NCI-H2081 (cell line): ENCODE measurements around the gene AP2A1.
A peak's percentile ranks its signal among the peaks of the same experiment; 100 is the strongest.
"Not testable (repeated sequence)": the region's sequence is repeated elsewhere in the genome, so short reads cannot be mapped to it uniquely, and the experiment has no call there.

Experiments
- DNase-seq, 2 experiments: peaks; one replicate each; lab custom pipeline; 2025; lab: John Stamatoyannopoulos, UW

Gene AP2A1

DNA sequence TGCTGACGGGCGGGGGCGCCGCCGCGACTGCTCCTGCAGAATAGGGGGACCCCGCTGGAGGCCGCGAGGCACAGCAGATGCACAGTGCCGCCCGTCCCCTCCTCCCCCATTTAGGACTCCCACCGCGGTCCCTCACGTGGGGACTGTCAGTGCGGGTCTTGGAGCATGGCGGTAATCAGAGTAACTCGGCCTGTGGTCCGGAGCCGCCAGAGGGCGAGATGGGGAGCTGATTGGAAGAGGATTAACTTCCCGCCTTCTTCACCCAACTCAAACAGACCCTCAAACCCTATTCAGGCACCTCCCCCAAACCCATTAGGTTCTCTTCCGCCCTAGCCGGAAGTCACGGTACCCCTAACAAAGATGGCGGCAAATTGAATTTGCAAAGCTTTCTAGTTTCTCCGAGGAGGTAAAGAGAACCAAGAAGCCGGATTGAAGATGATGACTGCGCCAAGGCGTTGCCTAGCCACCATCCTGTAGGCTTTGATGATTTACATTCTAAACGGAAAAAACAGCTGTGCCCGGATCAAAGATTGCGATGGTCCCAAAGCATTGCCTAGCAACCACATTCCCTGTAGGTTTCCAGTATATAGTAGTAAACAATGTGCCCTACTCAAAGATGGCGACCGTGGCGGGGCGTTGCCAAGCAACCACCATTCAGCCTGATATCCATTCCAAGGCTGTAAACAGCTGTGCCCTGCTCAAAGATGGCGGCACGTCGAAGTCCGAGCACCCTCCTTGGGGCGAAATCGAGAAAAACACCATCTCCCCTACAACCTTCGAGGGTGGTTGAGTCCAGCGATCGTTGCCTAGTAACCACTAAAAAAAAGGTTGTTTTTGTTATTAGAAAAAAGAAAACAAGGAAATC, 46.4 kb downstream of the AP2A1 start, which contains the start of gene FUZ:
Gene FUZ, minus strand, starts transcription at position 296 of the 865 bp plus-strand sequence. Its CDS starts 186 bp downstream, at position 110.
- DNase-seq: peak; percentile 96 to 99

- no peak for DNase-seq
Observed at GRCh38 chr19:49814010-49814409, 47.2 kb downstream of the AP2A1 start.

DNA sequence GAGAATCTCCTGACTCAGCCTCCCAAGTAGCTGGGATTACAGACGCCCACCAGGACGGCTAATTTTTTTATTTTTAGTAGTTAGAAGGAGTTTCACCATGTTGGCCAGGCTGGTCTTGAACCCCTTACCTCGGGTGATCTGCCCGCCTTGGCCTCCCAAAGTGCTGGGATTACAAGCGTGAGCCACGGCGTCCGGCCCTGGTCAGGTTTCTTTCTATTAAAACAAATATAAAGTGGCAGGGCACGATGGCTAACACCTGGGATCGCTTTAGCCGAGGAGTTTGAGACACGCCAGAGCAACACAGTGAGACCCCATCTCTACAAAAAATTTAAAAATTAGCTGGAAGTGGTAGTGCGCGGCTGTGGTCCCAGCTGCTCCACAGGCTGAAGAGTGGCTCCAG, 49.8 kb downstream of the AP2A1 start:
- DNase-seq: no peak

- DNase-seq: peak; percentile 81 to 84
Observed at GRCh38 chr19:49817964-49818648, 51.3 kb downstream of the AP2A1 start, which contains the start of gene MED25. Gene MED25, plus strand, starts transcription at chr19:49818289. Its CDS starts 53 bp downstream, at chr19:49818342.

DNA sequence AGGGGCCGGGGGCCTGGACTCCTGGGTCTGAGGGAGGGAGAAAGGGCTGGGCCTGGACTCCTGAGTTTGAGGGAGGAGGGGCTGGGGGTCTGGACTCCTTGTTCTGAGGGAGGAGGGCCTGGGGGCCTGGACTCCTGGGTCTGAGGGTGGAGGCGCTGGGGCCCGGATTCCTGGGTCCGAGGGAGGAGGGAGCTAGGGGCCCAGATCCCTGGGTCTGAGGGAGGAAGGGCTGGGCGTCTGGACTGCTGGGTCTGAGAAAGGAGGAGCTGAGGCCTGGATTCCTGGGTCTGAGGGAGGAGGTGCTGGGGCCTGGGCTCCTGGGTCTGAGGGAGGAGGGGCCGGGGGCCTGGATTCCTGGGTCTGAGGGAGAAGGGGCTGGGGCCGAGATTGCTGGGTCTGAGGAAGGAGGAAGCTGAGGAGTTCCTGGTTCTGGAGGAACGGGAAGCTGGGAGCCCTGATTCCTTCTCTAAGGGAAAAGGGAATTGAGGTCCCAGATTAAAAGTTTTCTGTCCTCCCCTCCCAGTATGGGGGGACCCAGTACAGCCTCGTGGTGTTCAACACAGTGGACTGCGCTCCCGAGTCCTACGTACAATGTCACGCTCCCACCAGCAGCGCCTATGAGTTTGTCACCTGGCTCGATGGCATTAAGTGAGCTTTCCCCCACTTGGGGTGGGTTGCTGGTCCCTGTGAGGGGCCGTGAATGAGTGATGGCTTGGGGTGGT, 52.0 kb downstream of the AP2A1 start:
- DNase-seq: no peak

DNA sequence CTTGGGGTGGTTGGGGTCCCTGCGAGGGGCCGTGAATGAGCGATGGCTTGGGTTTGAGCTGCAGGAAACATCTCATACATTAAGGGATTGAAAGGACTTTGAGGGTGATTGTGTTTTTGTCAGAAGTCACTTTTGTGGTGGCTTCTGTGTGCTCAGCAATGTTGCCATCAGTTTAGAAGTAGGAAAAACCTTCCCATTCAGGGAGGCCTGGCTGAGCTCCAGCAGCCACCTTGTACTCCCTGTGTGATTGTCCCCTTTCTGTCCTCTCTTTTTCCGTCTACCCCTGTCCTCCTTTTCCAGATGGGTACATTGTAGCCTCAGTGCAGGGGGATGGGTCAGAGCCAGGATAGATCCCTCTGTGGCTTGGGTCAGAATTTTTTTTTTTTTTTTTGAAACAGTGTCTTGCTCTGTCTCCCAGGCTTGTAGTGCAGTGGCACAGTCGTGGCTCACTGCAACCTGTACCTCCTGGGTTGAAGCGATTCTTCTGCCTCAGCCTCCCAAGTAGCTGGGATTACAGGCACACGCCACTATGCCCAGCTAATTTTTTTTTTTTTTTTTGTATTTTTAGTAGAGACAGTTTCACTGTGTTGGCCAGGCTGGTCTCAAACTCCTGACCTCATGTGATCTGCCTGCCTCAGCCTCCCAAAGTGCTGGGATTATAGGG, 52.8 kb downstream of the AP2A1 start:
- not testable (repeated sequence) for DNase-seq

DNA sequence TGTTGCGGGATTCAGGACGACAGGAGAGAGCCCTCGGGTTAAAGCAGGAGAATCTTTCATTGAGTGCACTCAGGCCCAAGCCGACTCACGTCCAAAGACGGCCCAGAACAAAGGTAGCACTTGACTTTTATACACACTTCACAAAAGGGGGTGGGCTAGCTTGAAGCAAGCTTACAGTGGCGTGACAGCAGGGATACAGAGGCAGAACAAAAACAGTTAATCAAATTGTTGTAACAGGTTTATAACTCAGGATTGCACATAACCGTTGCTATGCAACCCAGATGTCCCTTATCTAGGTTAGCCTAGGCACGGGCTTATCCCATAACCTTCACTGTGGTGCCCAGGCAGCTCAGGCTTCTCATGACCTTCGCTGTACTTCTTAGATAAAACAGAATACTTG, 53.3 kb downstream of the AP2A1 start:
- no peak for DNase-seq

DNA sequence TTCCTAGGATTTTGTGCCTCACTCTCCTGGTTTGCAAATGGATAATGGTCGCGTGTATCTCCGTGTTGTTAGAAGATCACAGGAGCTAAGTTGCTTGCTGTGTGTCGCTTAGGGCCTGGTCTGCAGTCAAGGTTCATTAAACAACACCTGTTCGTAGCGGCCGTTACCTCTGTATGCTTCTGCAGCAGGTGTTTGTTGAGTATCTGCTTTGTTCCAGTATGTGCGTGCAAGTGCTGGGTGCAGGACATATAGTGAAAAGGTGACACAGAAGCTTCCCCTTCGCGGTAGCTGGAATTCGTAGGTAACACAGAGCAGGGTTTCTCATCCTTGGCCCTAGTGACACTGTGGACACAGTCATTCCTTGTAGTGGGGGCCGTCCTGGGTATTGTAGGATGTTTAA, 56.7 kb downstream of the AP2A1 start:
- peak; percentile 23 to 83 for DNase-seq

DNA sequence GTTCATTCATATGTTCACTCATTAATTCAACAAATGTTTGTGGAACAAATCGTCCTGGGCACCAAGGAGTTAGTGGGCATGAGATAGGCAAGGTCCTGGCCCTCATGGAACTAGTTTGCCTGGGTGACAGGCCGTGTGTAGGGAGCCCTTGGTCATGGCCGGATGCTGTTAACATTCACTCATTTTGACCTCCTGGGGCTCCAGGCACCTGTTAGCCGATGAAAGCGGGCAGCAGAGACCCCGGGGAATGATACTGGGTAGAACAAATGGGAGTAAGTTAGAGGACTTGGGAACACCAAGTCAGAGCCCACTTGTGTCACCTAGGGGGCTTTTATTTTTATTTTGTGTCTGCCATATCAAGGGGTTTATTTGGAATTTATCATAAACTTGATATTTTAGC, 57.9 kb downstream of the AP2A1 start:
- DNase-seq: no peak

GRCh38 chr19:49827034-49827433, 60.2 kb downstream of the AP2A1 start:
- no peak for DNase-seq

DNA sequence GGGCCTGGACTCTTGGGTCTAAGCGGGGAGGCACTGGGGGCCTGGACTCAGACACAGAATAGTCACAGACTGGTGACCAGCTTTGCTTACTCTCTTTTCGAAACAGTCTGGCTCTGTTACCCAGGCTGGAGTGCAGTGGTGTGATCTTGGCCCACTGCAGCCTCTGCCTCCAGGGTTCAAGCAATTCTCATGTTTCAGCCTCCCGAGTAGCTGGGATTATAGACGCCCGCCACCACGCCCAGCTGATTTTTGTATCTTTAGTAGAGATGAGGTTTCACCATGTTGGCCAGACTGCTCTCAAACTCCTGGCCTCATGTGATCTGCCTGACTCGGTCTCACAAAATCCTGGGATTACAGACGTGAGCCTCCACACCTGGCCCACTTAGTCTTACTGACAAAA, 62.4 kb downstream of the AP2A1 start:
- no peak for DNase-seq

- DNase-seq: no peak
Observed at GRCh38 chr19:49829721-49830120, 62.9 kb downstream of the AP2A1 start.

DNA sequence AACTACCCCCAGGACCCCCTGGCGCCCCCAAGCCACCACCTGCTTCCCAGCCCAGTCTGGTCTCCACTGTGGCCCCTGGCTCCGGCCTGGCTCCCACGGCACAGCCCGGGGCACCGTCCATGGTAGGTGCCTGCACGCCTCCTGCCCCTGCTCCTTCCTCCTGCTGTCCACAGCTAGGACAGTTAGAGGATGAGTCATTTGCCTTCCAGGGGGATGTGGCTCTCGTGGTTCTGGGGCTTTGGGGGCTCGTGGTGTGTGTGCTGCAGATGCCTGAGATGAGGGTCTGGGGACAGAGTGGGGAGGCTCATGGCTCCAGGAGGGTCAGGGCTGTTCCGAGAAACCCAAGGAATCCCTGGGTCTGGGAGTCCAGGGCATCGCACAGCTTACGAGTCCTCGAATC, 64.0 kb downstream of the AP2A1 start:
- no peak for DNase-seq

DNA sequence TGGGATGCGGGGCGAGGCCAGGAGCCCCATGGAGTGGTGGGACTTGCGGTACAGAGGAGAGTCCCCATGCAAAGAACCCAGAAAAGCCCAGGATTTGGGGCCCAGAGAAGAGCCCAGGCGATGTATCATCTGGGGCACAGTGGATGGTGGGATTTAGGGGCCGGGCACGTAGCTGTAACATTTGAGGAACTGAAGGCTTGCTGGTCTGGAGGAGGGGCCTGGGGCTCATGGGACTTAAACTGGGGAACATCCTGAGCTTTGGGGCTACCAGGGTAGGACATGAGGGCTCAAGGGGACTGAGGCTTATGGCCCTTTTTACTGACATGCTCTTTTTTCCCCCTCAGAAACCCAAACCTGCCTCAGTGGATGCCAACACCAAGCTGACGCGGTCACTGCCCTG, 64.8 kb downstream of the AP2A1 start:
- no peak for DNase-seq

GRCh38 chr19:49832556-49832955, 65.8 kb downstream of the AP2A1 start:
- DNase-seq: no peak

- no peak for DNase-seq
Observed at GRCh38 chr19:49833599-49833998, 66.8 kb downstream of the AP2A1 start.

GRCh38 chr19:49835562-49835961, 68.8 kb downstream of the AP2A1 start:
- no peak for DNase-seq

- DNase-seq: no peak
Observed at GRCh38 chr19:49836176-49837008, 69.6 kb downstream of the AP2A1 start.

DNA sequence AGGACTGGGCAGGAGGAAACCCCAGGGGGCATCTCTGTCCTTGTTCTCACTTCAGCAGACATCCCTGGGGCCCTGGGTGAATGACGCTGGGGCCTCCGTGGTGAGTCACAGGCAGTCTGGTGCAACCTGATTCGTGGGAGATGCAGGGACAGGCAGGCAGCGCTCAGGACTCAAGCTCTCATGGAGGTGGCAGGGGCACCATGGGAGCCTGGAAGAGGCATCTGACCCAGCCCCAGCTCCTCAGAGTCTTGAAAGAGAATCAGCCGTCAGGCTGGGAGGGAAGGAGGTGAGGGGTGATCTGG, 70.2 kb downstream of the AP2A1 start:
- DNase-seq: no peak

GRCh38 chr19:49837425-49837824, 70.6 kb downstream of the AP2A1 start:
- DNase-seq: no peak

DNA sequence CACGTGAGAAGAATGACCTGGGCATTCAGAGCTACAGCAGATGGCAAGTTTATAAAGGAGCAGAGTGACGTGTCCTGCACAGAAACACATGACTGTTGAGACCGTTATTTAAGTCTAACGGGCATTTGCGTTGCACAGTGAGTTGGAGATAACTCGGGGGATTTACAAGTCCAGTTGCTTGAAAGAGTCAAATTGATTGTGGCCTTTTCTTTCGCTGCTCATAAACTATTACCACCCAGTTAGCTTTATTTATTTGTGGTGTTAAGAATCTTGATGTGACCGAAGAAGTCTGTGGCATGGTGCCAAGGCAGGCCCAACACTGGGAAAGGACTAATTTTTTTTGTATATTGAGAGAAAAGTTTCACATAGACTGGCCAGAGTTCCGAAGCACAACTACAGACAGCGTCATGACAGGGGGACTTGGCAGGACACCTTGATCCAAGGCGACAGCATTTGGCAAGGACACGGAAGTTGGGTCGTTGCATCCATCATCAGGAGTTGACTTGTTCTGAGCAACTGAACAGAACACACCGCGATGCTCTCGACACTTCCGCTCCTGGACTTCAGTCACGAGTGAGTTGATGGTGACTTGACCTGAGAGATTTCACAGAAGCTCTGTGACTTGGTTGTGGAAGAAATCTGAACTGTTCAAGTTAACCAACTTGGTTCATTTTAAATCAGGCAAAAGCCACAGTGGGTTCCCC, 72.2 kb downstream of the AP2A1 start:
- no peak for DNase-seq
